MM.1S (cell line): ENCODE results near the gene SLC24A4.

Experiments
- DNase-seq: peaks from one replicate; pipeline ENCODE4 v3.0.0-alpha.2; 2015
- H2AFZ ChIP-seq: fragments of 300-600 bp; sonication (generic); 2 replicates; pipeline ENCODE4 v1.6.0; 2016; ENCODE audit warnings: antibody characterized with exemption, low read length
- H3F3A ChIP-seq: fragments of 300-600 bp; sonication (generic); 2 replicates; pipeline ENCODE4 v1.6.1; 2016; ENCODE audit warnings: mild to moderate bottlenecking, antibody characterized with exemption, low read length, moderate library complexity, mixed read lengths; ENCODE audit not compliant: insufficient read depth
- H3K27ac ChIP-seq: fragments of 300-600 bp; sonication (generic); 2 replicates; pipeline ENCODE4 v1.5.1; 2016; ENCODE audit warnings: mild to moderate bottlenecking, low read length
- H3K27me3 ChIP-seq: fragments of 300-600 bp; sonication (generic); replicated peaks from 2 replicates; pipeline ENCODE4 v1.6.0; 2016; ENCODE audit warnings: low read length; ENCODE audit not compliant: insufficient read depth
- H3K36me3 ChIP-seq: fragments of 300-600 bp; sonication (generic); replicated peaks from 2 replicates; pipeline ENCODE4 v1.6.1; 2016; ENCODE audit warnings: mild to moderate bottlenecking, low read length, mixed read lengths; ENCODE audit not compliant: insufficient read depth
- H3K4me1 ChIP-seq: fragments of 300-600 bp; sonication (generic); 2 replicates; pipeline ENCODE4 v1.6.1; 2016; ENCODE audit warnings: low read length, mixed read lengths
- H3K4me2 ChIP-seq: fragments of 300-600 bp; sonication (generic); 2 replicates; pipeline ENCODE4 v1.6.0; 2016; ENCODE audit warnings: low read depth, low read length
- H3K4me3 ChIP-seq: fragments of 300-600 bp; sonication (generic); 2 replicates; pipeline ENCODE4 v1.5.1; 2016; ENCODE audit warnings: low read length, mixed read lengths
- H3K79me2 ChIP-seq: fragments of 300-600 bp; sonication (generic); 2 replicates; pipeline ENCODE4 v1.6.1; 2016; ENCODE audit warnings: mixed run types, low read length, mixed read lengths
- H3K9ac ChIP-seq: fragments of 300-600 bp; sonication (generic); 2 replicates; pipeline ENCODE4 v1.6.1; 2016; ENCODE audit warnings: low read length, mixed read lengths
- H3K9me2 ChIP-seq: fragments of 300-600 bp; sonication (generic); replicated peaks from 2 replicates; pipeline ENCODE4 v1.6.1; 2016; ENCODE audit warnings: mild to moderate bottlenecking, low read length, mixed read lengths; ENCODE audit not compliant: insufficient read depth
- H3K9me3 ChIP-seq: fragments of 300-600 bp; sonication (generic); replicated peaks from 2 replicates; pipeline ENCODE4 v1.6.1; 2016; ENCODE audit warnings: mild to moderate bottlenecking, low read length, mixed read lengths; ENCODE audit not compliant: insufficient read depth
- H4K20me1 ChIP-seq: fragments of 300-600 bp; sonication (generic); 2 replicates; pipeline ENCODE4 v1.6.1; 2016; ENCODE audit warnings: mild to moderate bottlenecking, low read length, moderate library complexity, mixed read lengths; ENCODE audit not compliant: insufficient read depth
- EZH2 ChIP-seq: fragments of 300-600 bp; sonication (generic); optimal IDR thresholded peaks from 2 replicates; pipeline ENCODE3; 2017; ENCODE audit warnings: low read depth, mild to moderate bottlenecking, antibody characterized with exemption, low read length, mixed read lengths
- EZH2phosphoT487 ChIP-seq: fragments of 300-600 bp; sonication (generic); IDR thresholded peaks from 2 replicates; pipeline ENCODE4 v1.6.1; 2018; ENCODE audit warnings: antibody characterized with exemption, low read length
- TF ChIP-seq, protein P1 (sequence below): fragments of 300-600 bp; sonication (generic); IDR thresholded peaks from 2 replicates; pipeline ENCODE4 v1.5.1; 2016; ENCODE audit warnings: antibody characterized with exemption, low read length, mixed read lengths

The SLC24A4 gene

GRCh38 chr14:92297818-92298595 is 25.0 kb upstream of the SLC24A4 start:
- H3K9ac ChIP-seq, result no peak overlapping the region
- H3K9me2 ChIP-seq, result no peaks in the 10 kb centered on the region
- H3K27ac ChIP-seq, result no peak overlapping the region
- H2AFZ ChIP-seq, result no peak overlapping the region
- no peaks in the 10 kb centered on the region for H3K27me3 ChIP-seq
- H4K20me1 ChIP-seq, result no peaks in the 10 kb centered on the region
- no peak overlapping the region for H3K4me3 ChIP-seq
- H3K36me3 ChIP-seq, result no peaks in the 10 kb centered on the region
- DNase-seq, result no peak
- TF ChIP-seq, protein P1, sequence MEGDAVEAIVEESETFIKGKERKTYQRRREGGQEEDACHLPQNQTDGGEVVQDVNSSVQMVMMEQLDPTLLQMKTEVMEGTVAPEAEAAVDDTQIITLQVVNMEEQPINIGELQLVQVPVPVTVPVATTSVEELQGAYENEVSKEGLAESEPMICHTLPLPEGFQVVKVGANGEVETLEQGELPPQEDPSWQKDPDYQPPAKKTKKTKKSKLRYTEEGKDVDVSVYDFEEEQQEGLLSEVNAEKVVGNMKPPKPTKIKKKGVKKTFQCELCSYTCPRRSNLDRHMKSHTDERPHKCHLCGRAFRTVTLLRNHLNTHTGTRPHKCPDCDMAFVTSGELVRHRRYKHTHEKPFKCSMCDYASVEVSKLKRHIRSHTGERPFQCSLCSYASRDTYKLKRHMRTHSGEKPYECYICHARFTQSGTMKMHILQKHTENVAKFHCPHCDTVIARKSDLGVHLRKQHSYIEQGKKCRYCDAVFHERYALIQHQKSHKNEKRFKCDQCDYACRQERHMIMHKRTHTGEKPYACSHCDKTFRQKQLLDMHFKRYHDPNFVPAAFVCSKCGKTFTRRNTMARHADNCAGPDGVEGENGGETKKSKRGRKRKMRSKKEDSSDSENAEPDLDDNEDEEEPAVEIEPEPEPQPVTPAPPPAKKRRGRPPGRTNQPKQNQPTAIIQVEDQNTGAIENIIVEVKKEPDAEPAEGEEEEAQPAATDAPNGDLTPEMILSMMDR, result no peak
- TF ChIP-seq EZH2phosphoT487, result no peak
- no peak for TF ChIP-seq EZH2
- no peak overlapping the region for H3K4me2 ChIP-seq
- H3K4me1 ChIP-seq, result no peaks in the 10 kb centered on the region
- H3K79me2 ChIP-seq, result no peaks in the 10 kb centered on the region
- H3F3A ChIP-seq, result no peaks in the 10 kb centered on the region
- H3K9me3 ChIP-seq, result no peaks in the 10 kb centered on the region

DNA sequence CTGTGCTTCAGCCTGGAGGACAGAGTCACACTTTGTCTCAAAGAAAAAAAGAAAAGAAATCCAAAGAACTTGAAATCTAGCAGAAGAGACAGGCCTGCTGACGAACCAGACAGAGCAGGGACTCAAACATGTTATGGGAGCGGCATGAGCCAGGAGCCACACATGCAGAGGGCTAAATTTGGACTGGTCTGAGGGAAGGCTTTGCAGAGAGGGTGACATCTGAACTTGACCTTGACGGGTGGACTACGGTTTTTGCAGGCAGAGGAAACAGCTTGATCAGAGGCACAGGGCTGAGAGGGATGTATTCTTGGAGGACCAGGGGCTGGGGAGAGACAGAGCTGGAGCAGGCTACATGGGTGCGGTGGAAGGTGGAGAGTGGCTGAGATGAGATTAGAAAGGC is 20.5 kb upstream of the SLC24A4 start:
- Histone ChIP-seq H3K4me1 (no peaks in the 10 kb centered on the region), H3K4me3 (no peak overlapping the region), H3F3A (no peaks in the 10 kb centered on the region), H3K9me2 (no peaks in the 10 kb centered on the region), H3K36me3 (no peaks in the 10 kb centered on the region), H3K27ac (no peak overlapping the region), H3K79me2 (no peaks in the 10 kb centered on the region), H3K27me3 (no peaks in the 10 kb centered on the region), H3K4me2 (no peak overlapping the region), H3K9ac (no peak overlapping the region), H3K9me3 (no peaks in the 10 kb centered on the region), H4K20me1 (no peaks in the 10 kb centered on the region), H2AFZ (no peak overlapping the region)
- no peak for TF ChIP-seq EZH2
- no peak for TF ChIP-seq EZH2phosphoT487
- TF ChIP-seq, protein P1, result no peak
- DNase-seq, result no peak

DNA sequence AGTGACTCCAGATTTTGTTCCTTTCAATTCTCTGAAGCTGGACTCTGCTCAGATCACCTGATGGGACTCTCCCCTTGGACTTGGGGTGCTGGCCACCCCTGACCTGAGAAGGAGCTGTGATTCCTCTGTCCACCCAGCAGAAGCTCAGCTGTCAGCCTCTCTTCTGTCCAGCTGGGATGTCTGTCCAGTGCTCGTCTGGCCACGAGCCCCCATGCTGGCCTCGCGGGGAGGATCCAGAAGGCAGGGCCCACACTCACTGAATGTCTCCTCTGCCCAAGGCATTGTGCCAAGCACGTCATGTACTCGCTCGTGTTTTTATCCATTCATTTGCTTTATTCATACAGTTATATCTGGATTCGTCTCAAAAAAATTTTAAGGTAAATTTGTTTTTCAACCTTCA is 14.2 kb upstream of the SLC24A4 start:
- Histone ChIP-seq H4K20me1 (no peaks in the 10 kb centered on the region), H3K9me3 (no peaks in the 10 kb centered on the region), H3K79me2 (no peaks in the 10 kb centered on the region), H3F3A (no peaks in the 10 kb centered on the region), H3K9ac (no peak overlapping the region), H3K4me2 (no peak overlapping the region), H3K36me3 (no peaks in the 10 kb centered on the region), H3K27ac (no peak overlapping the region), H3K4me1 (no peaks in the 10 kb centered on the region), H3K27me3 (no peaks in the 10 kb centered on the region), H2AFZ (no peak overlapping the region), H3K9me2 (no peaks in the 10 kb centered on the region), H3K4me3 (no peak overlapping the region)
- DNase-seq, result no peak
- TF ChIP-seq EZH2 (no peak), EZH2phosphoT487 (no peak)
- TF ChIP-seq, protein P1, result no peak
